Measurements from ENCODE around the gene PAX5. TPM values are rescaled to one million over a fixed set of nuclear protein-coding genes. Genes with fewer than 3 reads are reported as not detected.

Gene PAX5
- polyA plus RNA-seq, 4 donors: 0.07 to 0.42 (median 0.16) TPM

- DNase-seq (ENCODE audit: low read depth in 4 of 4, low spot score in 3 of 4): no peak
These were observed 128.7 kb downstream of the PAX5 start for GRCh38 chr9:36905101-36906066.

- no peak for DNase-seq (ENCODE audit: low read depth in 4 of 4, low spot score in 3 of 4)
These were observed 130.3 kb downstream of the PAX5 start for GRCh38 chr9:36903541-36904435.

GRCh38 chr9:36902861-36903524 lies 131.1 kb downstream of the PAX5 start:
- no peak for DNase-seq (ENCODE audit: low read depth in 4 of 4, low spot score in 3 of 4)

- no peak for DNase-seq (ENCODE audit: low read depth in 4 of 4, low spot score in 3 of 4)
These were observed 131.9 kb downstream of the PAX5 start for GRCh38 chr9:36902080-36902716.

- DNase-seq (ENCODE audit: low read depth in 4 of 4, low spot score in 3 of 4): no peak
These were observed 132.5 kb downstream of the PAX5 start for GRCh38 chr9:36901528-36901927.

- no peak for DNase-seq (ENCODE audit: low read depth in 4 of 4, low spot score in 3 of 4)
These were observed 133.2 kb downstream of the PAX5 start for GRCh38 chr9:36900856-36901220.

GRCh38 chr9:36900136-36900855 lies 133.8 kb downstream of the PAX5 start:
- DNase-seq (ENCODE audit: low read depth in 4 of 4, low spot score in 3 of 4): no peak

GRCh38 chr9:36899406-36899805 lies 134.7 kb downstream of the PAX5 start:
- DNase-seq (ENCODE audit: low read depth in 4 of 4, low spot score in 3 of 4): no peak

GRCh38 chr9:36898431-36899020 lies 135.5 kb downstream of the PAX5 start:
- DNase-seq (ENCODE audit: low read depth in 4 of 4, low spot score in 3 of 4): no peak

DNA sequence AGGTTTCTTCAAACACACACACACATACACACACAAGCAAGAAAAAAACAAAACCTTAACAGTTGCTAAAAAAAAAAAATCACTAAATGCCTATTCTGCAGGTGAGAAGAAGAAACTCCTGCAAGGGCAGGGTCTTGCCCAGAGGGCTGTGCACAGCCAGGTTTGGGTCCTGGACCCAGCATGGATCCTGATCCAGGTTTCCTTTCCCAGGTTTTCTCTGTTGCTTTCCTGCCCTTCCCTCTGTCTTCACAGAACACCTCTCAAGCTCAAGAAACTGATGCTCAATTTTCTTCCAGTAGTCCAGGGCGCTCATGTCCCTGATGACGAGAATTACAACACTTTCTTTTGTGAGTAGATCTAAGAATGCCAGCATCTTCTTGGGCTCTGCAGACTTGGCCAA lies 136.6 kb downstream of the PAX5 start:
- DNase-seq (ENCODE audit: low read depth in 4 of 4, low spot score in 3 of 4): no peak

- DNase-seq (ENCODE audit: low read depth in 4 of 4, low spot score in 3 of 4): no peak
These were observed 137.0 kb downstream of the PAX5 start for GRCh38 chr9:36897019-36897418.

- DNase-seq (ENCODE audit: low read depth in 4 of 4, low spot score in 3 of 4): no peak
These were observed 137.8 kb downstream of the PAX5 start for GRCh38 chr9:36896296-36896695.

- no peak for DNase-seq (ENCODE audit: low read depth in 4 of 4, low spot score in 3 of 4)
These were observed 138.3 kb downstream of the PAX5 start for GRCh38 chr9:36895744-36896260.

- DNase-seq (ENCODE audit: low read depth in 4 of 4, low spot score in 3 of 4): no peak
These were observed 139.3 kb downstream of the PAX5 start for GRCh38 chr9:36894695-36895310.

- DNase-seq (ENCODE audit: low read depth in 4 of 4, low spot score in 3 of 4): no peak
These were observed 140.2 kb downstream of the PAX5 start for GRCh38 chr9:36893911-36894310.

GRCh38 chr9:36893184-36893583 lies 140.9 kb downstream of the PAX5 start:
- DNase-seq (ENCODE audit: low read depth in 4 of 4, low spot score in 3 of 4): no peak

DNA sequence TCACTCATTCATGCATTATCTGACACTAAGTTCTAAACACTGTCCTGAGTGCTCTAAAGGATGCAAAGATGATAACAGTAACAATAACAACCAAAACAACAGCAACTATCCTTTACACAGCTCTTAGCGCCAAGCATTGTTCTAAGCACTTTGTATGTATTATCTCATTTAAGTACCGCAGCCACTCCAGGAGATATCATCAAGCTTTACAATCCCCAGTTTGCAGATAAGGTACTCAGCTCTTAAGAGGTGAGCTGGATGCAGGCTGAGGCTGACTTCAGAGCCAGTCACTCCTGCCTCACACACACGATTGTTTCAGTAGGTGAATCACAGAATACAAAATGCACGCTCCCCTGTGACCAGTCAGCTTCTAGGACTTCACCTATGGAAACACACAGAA lies 141.8 kb downstream of the PAX5 start:
- DNase-seq (ENCODE audit: low read depth in 4 of 4, low spot score in 3 of 4): no peak

DNA sequence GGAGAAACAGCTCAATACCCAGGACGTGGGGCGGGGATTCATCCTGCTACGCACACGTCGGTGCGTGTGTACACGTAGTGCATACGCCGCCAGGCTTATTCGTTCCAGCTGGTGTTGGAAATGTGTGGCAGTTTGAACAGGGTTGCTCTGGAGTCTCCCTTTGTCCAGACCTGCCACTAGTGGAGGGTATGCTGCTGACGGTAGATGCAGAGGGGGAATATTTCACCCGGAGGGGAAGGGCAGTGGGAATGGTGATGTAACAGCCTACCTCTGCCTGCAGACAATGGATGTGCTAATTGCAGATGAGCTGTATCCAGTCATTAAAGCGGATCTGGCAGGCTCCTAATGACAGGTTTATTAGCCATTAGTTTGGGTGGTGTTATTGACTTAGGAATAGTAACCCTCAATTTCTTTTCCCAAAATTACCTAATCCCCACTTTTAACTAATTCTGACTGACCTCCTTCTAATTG lies 142.7 kb downstream of the PAX5 start:
- no peak for DNase-seq (ENCODE audit: low read depth in 4 of 4, low spot score in 3 of 4)

- no peak for DNase-seq (ENCODE audit: low read depth in 4 of 4, low spot score in 3 of 4)
These were observed 144.2 kb downstream of the PAX5 start for GRCh38 chr9:36889844-36890243.
